WTC11 (cell line): ENCODE data around the gene ARHGAP32. TPM values are rescaled to one million over a fixed set of nuclear protein-coding genes. Genes with fewer than 3 reads are reported as not detected.

Source experiments
- ATAC-seq: fragments of 200-7000 bp; cut with Tn5 transposase; 2 replicates; pipeline ENCODE4 v1.10.0; 2021; ENCODE audit warnings: mild to moderate bottlenecking, moderate library complexity
- CTCF ChIA-PET: fragments of 300-600 bp; sonication (Branson Sonifier 250); formaldehyde crosslinking; loops from one replicate; lab custom pipeline; 2021; ENCODE audit warnings: antibody characterized with exemption; lab: Charles Lee
- POLR2A ChIA-PET: fragments of 350-600 bp; sonication (Branson Sonifier 250); formaldehyde crosslinking; loops from one replicate; lab custom pipeline; 2021; ENCODE audit warnings: antibody characterized with exemption; lab: Charles Lee
- DNase-seq: peaks from one replicate; pipeline ENCODE4 v3.0.0; 2021; ENCODE audit warnings: low spot score
- H3K27ac Mint-ChIP-seq: 2 replicates; pipeline ENCODE4 v1.8.0; 2021; ENCODE audit warnings: mixed read lengths
- H3K27me3 Mint-ChIP-seq: 2 replicates; pipeline ENCODE4 v1.8.0; 2021; ENCODE audit warnings: low read depth, mild to moderate bottlenecking, moderate library complexity, mixed read lengths
- H3K36me3 Mint-ChIP-seq: 2 replicates; pipeline ENCODE4 v1.8.0; 2021; ENCODE audit warnings: mixed read lengths
- H3K4me1 Mint-ChIP-seq: 2 replicates; pipeline ENCODE4 v1.8.0; 2022; ENCODE audit warnings: mixed read lengths
- H3K4me3 Mint-ChIP-seq: 2 replicates; pipeline ENCODE4 v1.8.0; 2021; ENCODE audit warnings: mild to moderate bottlenecking, moderate library complexity, mixed read lengths
- H3K9me3 Mint-ChIP-seq: 2 replicates; pipeline ENCODE4 v1.8.0; 2021; ENCODE audit warnings: mixed read lengths
- AR ChIP-seq: fragments of 250-450 bp; sonication (Bioruptor Pico); IDR thresholded peaks from 2 replicates; pipeline ENCODE4 v1.9.0; 2021; ENCODE audit warnings: mild to moderate bottlenecking
- CBFB ChIP-seq: sonication (generic); formaldehyde crosslinking; IDR thresholded peaks from 2 replicates; pipeline ENCODE4 v1.8.1; 2022; ENCODE audit warnings: mild to moderate bottlenecking, low read depth, missing genetic modification reagents
- CDX4 ChIP-seq: fragments of 250-450 bp; sonication (Bioruptor Pico); IDR thresholded peaks from 2 replicates; pipeline ENCODE4 v1.9.0; 2021; ENCODE audit warnings: moderate library complexity, mild to moderate bottlenecking, inconsistent platforms, borderline replicate concordance
- CREM ChIP-seq: sonication (generic); formaldehyde crosslinking; IDR thresholded peaks from 2 replicates; pipeline ENCODE4 v1.8.1; 2022; ENCODE audit warnings: mild to moderate bottlenecking, missing genetic modification reagents, moderate library complexity
- EMX1 ChIP-seq: fragments of 250-450 bp; sonication (Bioruptor Pico); IDR thresholded peaks from 2 replicates; pipeline ENCODE4 v1.8.0; 2021; ENCODE audit warnings: mild to moderate bottlenecking
- FOXJ3 ChIP-seq: sonication (generic); formaldehyde crosslinking; IDR thresholded peaks from 2 replicates; pipeline ENCODE4 v1.9.0; 2021; ENCODE audit warnings: missing genetic modification reagents, mild to moderate bottlenecking, borderline replicate concordance
- JUN ChIP-seq: sonication (generic); formaldehyde crosslinking; IDR thresholded peaks from 2 replicates; pipeline ENCODE4 v1.8.0; 2023; ENCODE audit warnings: mild to moderate bottlenecking, missing genetic modification reagents
- NFE2L1 ChIP-seq: sonication (generic); formaldehyde crosslinking; IDR thresholded peaks from 2 replicates; pipeline ENCODE4 v1.8.1; 2023; ENCODE audit warnings: missing genetic modification reagents
- NR2C2 ChIP-seq: sonication (generic); formaldehyde crosslinking; IDR thresholded peaks from 2 replicates; pipeline ENCODE4 v1.8.0; 2022; ENCODE audit warnings: mild to moderate bottlenecking, missing genetic modification reagents
- OVOL2 ChIP-seq: fragments of 250-450 bp; sonication (Bioruptor Pico); IDR thresholded peaks from 2 replicates; pipeline ENCODE4 v1.9.0; 2021; ENCODE audit warnings: mild to moderate bottlenecking, borderline replicate concordance
- PRRX2 ChIP-seq: fragments of 250-450 bp; sonication (Bioruptor Pico); IDR thresholded peaks from 2 replicates; pipeline ENCODE4 v1.8.0; 2021; ENCODE audit warnings: mild to moderate bottlenecking
- TEAD1 ChIP-seq: sonication (generic); formaldehyde crosslinking; IDR thresholded peaks from 2 replicates; pipeline ENCODE4 v1.8.0; 2022; ENCODE audit warnings: mild to moderate bottlenecking, missing genetic modification reagents
- TP53 ChIP-seq: sonication (generic); formaldehyde crosslinking; IDR thresholded peaks from 2 replicates; pipeline ENCODE4 v1.8.1; 2023; ENCODE audit warnings: mild to moderate bottlenecking, missing genetic modification reagents
- ZNF232 ChIP-seq: sonication (generic); formaldehyde crosslinking; IDR thresholded peaks from 2 replicates; pipeline ENCODE4 v1.8.0; 2022; ENCODE audit warnings: mild to moderate bottlenecking, missing genetic modification reagents
- ZNF317 ChIP-seq: sonication (generic); formaldehyde crosslinking; IDR thresholded peaks from 2 replicates; pipeline ENCODE4 v1.8.1; 2023; ENCODE audit warnings: low read depth, mild to moderate bottlenecking, moderate library complexity, missing genetic modification reagents, borderline replicate concordance
- ZNF396 ChIP-seq: fragments of 250-450 bp; sonication (Bioruptor Pico); IDR thresholded peaks from 2 replicates; pipeline ENCODE4 v1.8.0; 2021; ENCODE audit warnings: mild to moderate bottlenecking, moderate library complexity, borderline replicate concordance
- ZNF416 ChIP-seq: fragments of 250-450 bp; sonication (Bioruptor Pico); IDR thresholded peaks from 2 replicates; pipeline ENCODE4 v1.9.0; 2021; ENCODE audit warnings: mild to moderate bottlenecking, inconsistent platforms
- total RNA-seq: library from RNA; stranded (reverse); gene quantifications from 3 replicates; pipeline ENCODE4 v1.2.3, GENCODE V29; 2021
- TF ChIP-seq, protein P1 (sequence below): sonication (generic); formaldehyde crosslinking; conservative IDR thresholded peaks from 2 replicates; pipeline ENCODE4 v1.8.1; 2022; ENCODE audit warnings: mild to moderate bottlenecking, missing genetic modification reagents
- TF ChIP-seq, protein P2 (sequence below): sonication (generic); formaldehyde crosslinking; IDR thresholded peaks from 2 replicates; pipeline ENCODE4 v1.8.1; 2022; ENCODE audit warnings: mild to moderate bottlenecking, missing genetic modification reagents, moderate library complexity, borderline replicate concordance
- TF ChIP-seq, protein P3 (sequence below): fragments of 250-450 bp; sonication (Bioruptor Pico); IDR thresholded peaks from 2 replicates; pipeline ENCODE4 v2.1.2; 2022; ENCODE audit warnings: mild to moderate bottlenecking, moderate library complexity
- TF ChIP-seq, protein P4 (sequence below): sonication (generic); formaldehyde crosslinking; IDR thresholded peaks from 2 replicates; pipeline ENCODE4 v1.8.0; 2022; ENCODE audit warnings: mild to moderate bottlenecking, missing genetic modification reagents
- TF ChIP-seq, protein P5 (sequence below): sonication (generic); formaldehyde crosslinking; IDR thresholded peaks from 2 replicates; pipeline ENCODE4 v1.8.0; 2023; ENCODE audit warnings: missing genetic modification reagents, mild to moderate bottlenecking, borderline replicate concordance

The ARHGAP32 gene
- total RNA-seq, 1 experiment from 2014 or later, result 25.6 TPM

- TF ChIP-seq, protein P1, sequence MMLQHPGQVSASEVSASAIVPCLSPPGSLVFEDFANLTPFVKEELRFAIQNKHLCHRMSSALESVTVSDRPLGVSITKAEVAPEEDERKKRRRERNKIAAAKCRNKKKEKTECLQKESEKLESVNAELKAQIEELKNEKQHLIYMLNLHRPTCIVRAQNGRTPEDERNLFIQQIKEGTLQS (CRISPR knock-in tag), result no peak
- TF ChIP-seq TEAD1, result no peak
- TF ChIP-seq FOXJ3 (CRISPR knock-in tag), result no peak
- TF ChIP-seq ZNF232 (CRISPR knock-in tag), result no peak
- no peak for TF ChIP-seq EMX1 (CRISPR knock-in tag)
- TF ChIP-seq, protein P2, sequence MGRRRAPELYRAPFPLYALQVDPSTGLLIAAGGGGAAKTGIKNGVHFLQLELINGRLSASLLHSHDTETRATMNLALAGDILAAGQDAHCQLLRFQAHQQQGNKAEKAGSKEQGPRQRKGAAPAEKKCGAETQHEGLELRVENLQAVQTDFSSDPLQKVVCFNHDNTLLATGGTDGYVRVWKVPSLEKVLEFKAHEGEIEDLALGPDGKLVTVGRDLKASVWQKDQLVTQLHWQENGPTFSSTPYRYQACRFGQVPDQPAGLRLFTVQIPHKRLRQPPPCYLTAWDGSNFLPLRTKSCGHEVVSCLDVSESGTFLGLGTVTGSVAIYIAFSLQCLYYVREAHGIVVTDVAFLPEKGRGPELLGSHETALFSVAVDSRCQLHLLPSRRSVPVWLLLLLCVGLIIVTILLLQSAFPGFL (CRISPR knock-in tag), result no peak
- TF ChIP-seq, protein P3, sequence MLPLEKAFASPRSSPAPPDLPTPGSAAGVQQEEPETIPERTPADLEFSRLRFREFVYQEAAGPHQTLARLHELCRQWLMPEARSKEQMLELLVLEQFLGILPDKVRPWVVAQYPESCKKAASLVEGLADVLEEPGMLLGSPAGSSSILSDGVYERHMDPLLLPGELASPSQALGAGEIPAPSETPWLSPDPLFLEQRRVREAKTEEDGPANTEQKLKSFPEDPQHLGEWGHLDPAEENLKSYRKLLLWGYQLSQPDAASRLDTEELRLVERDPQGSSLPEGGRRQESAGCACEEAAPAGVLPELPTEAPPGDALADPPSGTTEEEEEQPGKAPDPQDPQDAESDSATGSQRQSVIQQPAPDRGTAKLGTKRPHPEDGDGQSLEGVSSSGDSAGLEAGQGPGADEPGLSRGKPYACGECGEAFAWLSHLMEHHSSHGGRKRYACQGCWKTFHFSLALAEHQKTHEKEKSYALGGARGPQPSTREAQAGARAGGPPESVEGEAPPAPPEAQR (CRISPR knock-in tag), result no peak
- no peak for TF ChIP-seq CDX4
- TF ChIP-seq, protein P4, sequence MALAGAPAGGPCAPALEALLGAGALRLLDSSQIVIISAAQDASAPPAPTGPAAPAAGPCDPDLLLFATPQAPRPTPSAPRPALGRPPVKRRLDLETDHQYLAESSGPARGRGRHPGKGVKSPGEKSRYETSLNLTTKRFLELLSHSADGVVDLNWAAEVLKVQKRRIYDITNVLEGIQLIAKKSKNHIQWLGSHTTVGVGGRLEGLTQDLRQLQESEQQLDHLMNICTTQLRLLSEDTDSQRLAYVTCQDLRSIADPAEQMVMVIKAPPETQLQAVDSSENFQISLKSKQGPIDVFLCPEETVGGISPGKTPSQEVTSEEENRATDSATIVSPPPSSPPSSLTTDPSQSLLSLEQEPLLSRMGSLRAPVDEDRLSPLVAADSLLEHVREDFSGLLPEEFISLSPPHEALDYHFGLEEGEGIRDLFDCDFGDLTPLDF (CRISPR knock-in tag), result no peak
- TF ChIP-seq, all 79 proteins: peak for 0
These were observed 143.2 kb downstream of the ARHGAP32 start (continued) for GRCh38 chr11:129048911-129049310.

DNA sequence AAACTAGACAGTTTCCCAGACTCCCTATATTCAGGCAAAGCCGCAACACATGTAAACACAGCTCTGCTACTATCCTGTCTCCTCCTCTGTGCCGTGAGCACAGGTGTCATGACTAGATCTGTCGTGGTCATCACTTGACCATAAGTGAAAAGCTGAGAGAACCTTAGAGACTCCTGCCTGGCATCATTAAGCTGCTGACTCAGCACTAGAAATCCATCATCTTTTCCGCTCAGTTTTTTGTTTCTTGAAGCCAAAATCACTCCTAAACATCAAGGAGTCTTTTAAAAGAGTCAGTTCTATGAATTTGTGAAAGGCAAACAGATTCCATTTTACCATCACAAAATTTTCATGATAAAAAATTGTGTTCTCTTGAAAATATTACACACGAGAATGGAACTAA is 147.0 kb downstream of the ARHGAP32 start:
- TF ChIP-seq, protein P5, sequence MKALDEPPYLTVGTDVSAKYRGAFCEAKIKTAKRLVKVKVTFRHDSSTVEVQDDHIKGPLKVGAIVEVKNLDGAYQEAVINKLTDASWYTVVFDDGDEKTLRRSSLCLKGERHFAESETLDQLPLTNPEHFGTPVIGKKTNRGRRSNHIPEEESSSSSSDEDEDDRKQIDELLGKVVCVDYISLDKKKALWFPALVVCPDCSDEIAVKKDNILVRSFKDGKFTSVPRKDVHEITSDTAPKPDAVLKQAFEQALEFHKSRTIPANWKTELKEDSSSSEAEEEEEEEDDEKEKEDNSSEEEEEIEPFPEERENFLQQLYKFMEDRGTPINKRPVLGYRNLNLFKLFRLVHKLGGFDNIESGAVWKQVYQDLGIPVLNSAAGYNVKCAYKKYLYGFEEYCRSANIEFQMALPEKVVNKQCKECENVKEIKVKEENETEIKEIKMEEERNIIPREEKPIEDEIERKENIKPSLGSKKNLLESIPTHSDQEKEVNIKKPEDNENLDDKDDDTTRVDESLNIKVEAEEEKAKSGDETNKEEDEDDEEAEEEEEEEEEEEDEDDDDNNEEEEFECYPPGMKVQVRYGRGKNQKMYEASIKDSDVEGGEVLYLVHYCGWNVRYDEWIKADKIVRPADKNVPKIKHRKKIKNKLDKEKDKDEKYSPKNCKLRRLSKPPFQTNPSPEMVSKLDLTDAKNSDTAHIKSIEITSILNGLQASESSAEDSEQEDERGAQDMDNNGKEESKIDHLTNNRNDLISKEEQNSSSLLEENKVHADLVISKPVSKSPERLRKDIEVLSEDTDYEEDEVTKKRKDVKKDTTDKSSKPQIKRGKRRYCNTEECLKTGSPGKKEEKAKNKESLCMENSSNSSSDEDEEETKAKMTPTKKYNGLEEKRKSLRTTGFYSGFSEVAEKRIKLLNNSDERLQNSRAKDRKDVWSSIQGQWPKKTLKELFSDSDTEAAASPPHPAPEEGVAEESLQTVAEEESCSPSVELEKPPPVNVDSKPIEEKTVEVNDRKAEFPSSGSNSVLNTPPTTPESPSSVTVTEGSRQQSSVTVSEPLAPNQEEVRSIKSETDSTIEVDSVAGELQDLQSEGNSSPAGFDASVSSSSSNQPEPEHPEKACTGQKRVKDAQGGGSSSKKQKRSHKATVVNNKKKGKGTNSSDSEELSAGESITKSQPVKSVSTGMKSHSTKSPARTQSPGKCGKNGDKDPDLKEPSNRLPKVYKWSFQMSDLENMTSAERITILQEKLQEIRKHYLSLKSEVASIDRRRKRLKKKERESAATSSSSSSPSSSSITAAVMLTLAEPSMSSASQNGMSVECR (CRISPR knock-in tag), result no peak
- TF ChIP-seq NR2C2 (CRISPR knock-in tag) (no peak), TEAD1 (no peak), ZNF416 (no peak), ZNF396 (no peak), AR (no peak), NFE2L1 (CRISPR knock-in tag) (no peak), PRRX2 (CRISPR knock-in tag) (no peak), CREM (no peak), CBFB (CRISPR knock-in tag) (no peak), OVOL2 (no peak), TP53 (CRISPR knock-in tag) (no peak), JUN (CRISPR knock-in tag) (no peak), ZNF317 (CRISPR knock-in tag) (no peak)
- ChIA-PET CTCF (no interaction called here), POLR2A (interaction anchor here (1.2 kb wide), 1 partner anchor 8 kb away, joined by 3 read pairs; no protein-coding TSS in a partner anchor)
- H3K27ac Mint-ChIP-seq, result no peak overlapping the region
- ATAC-seq (no peak), DNase-seq (no peak)
- H3K36me3 Mint-ChIP-seq, result no peaks in the 10 kb centered on the region
- no peak overlapping the region for H3K4me3 Mint-ChIP-seq
- H3K4me1 Mint-ChIP-seq, result peaks cover 5% of the 10 kb centered on the region; the same call in 1 of the 2 replicates
- H3K9me3 Mint-ChIP-seq, result peaks cover 4% of the 10 kb centered on the region; the same call in 1 of the 2 replicates
- no peaks in the 10 kb centered on the region for H3K27me3 Mint-ChIP-seq
